IPS-18a (cell line): Measurements from ENCODE around the gene SHROOM2.

ENCODE experiments used
- H3K27ac ChIP-seq: one replicate; pipeline ENCODE4 v1.5.1; 2013; ENCODE audit warnings: low read length
- H3K27me3 ChIP-seq: one replicate; pipeline ENCODE4 v1.6.1; 2013; ENCODE audit warnings: mild to moderate bottlenecking, low read length; ENCODE audit not compliant: control insufficient read depth, insufficient read depth
- H3K36me3 ChIP-seq: one replicate; pipeline ENCODE4 v1.6.1; 2013; ENCODE audit warnings: low read depth, low read length; ENCODE audit not compliant: control insufficient read depth
- H3K4me1 ChIP-seq: one replicate; pipeline ENCODE4 v1.6.1; 2013; ENCODE audit warnings: low read depth, low read length; ENCODE audit not compliant: control insufficient read depth
- H3K4me3 ChIP-seq: one replicate; pipeline ENCODE4 v1.5.1; 2013; ENCODE audit warnings: low read length
- H3K9ac ChIP-seq: one replicate; pipeline ENCODE4 v1.6.1; 2013; ENCODE audit warnings: mild to moderate bottlenecking, low read length, moderate library complexity
- H3K9me3 ChIP-seq: one replicate; pipeline ENCODE4 v1.6.1; 2013; ENCODE audit warnings: low read depth, low read length; ENCODE audit not compliant: control insufficient read depth

SHROOM2 gene

DNA sequence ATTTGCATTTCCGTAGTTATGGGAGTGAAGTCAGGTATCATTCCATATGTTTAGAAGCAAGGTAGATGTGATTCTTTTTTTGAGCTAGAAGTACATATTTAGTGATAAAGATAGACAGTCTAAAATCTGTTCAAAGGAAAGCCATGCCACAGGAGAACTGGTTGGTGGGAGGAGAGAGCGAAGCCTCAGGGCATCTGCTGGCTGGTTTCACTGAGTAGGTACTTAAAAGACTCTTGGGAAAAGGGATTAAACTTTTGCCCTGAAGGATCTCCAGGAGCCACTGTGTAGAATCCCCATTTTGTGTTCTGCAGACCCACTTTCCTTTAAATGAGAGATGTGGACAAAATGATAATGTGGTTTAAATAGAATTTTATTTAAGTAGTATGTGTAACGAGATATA is 89.6 kb downstream of the SHROOM2 start:
- no peak overlapping the region for H3K27ac ChIP-seq
- H3K9ac ChIP-seq, result no peak overlapping the region
- no peak overlapping the region for H3K4me3 ChIP-seq
- H3K27me3 ChIP-seq, result no peaks in the 10 kb centered on the region
- no peaks in the 10 kb centered on the region for H3K36me3 ChIP-seq
- no peaks in the 10 kb centered on the region for H3K9me3 ChIP-seq
- H3K4me1 ChIP-seq, result peaks cover 6% of the 10 kb centered on the region

DNA sequence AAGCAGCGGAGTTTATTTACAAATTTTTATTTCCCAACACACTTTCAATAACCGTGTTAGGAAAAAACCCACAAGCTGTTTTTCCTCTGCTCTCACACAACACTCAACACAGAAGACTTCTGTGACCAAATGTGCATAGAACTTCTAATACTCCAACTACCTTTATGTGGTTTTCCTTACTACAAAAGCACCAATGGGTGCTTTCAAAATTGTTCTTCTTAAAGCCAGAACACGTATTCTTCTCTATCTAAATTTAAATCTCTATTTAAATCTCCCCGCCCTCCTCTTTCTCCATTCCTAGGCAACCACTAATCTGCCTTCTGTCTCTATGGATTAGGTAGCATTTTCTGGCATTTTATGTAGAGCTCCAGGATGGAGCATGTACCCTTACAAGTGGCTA is 90.0 kb downstream of the SHROOM2 start:
- no peaks in the 10 kb centered on the region for H3K9me3 ChIP-seq
- no peaks in the 10 kb centered on the region for H3K36me3 ChIP-seq
- no peak overlapping the region for H3K9ac ChIP-seq
- H3K4me1 ChIP-seq, result peaks cover 6% of the 10 kb centered on the region
- no peak overlapping the region for H3K27ac ChIP-seq
- H3K27me3 ChIP-seq, result no peaks in the 10 kb centered on the region
- H3K4me3 ChIP-seq, result no peak overlapping the region

DNA sequence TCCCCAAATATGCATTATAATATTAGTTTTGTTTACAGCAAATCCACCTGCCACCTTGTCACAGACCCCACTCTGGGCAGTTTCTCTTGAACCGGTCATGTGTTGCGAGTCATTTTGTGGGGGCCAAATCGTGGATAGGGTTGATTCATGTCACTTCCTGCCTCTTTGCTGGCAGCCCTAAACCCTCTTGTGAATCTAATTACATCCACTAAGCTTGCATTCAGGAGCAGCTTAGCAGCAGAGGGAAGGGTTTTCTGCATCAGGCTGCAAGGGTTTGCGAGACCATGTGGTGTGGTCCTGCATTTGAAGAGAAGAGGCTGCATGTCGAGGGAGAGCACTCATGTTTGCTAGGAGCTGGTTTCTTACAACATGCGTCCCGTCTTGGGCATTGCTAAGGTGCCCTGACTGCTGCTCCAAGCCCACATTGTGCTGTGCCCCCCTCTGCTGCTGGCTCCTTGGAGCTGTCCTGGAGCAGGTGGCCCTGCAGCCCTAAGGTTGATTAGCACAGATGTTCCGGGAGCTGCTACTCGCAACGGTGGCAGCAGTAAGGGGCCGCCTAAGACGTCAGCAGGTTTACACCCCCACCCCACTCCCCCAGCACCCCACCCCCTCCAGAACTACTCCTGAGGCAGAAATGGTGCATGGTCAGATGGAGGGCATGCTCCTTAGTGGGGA is 92.1 kb downstream of the SHROOM2 start:
- Histone ChIP-seq H3K4me1 (peaks cover 6% of the 10 kb centered on the region), H3K27ac (no peak overlapping the region), H3K36me3 (no peaks in the 10 kb centered on the region), H3K9me3 (no peaks in the 10 kb centered on the region), H3K27me3 (no peaks in the 10 kb centered on the region), H3K4me3 (no peak overlapping the region), H3K9ac (no peak overlapping the region)

GRCh38 chrX:9880237-9880636 is 94.0 kb downstream of the SHROOM2 start:
- Histone ChIP-seq H3K4me3 (no peak overlapping the region), H3K9ac (no peak overlapping the region), H3K27me3 (no peaks in the 10 kb centered on the region), H3K9me3 (no peaks in the 10 kb centered on the region), H3K4me1 (peaks cover 6% of the 10 kb centered on the region), H3K36me3 (no peaks in the 10 kb centered on the region), H3K27ac (no peak overlapping the region)

DNA sequence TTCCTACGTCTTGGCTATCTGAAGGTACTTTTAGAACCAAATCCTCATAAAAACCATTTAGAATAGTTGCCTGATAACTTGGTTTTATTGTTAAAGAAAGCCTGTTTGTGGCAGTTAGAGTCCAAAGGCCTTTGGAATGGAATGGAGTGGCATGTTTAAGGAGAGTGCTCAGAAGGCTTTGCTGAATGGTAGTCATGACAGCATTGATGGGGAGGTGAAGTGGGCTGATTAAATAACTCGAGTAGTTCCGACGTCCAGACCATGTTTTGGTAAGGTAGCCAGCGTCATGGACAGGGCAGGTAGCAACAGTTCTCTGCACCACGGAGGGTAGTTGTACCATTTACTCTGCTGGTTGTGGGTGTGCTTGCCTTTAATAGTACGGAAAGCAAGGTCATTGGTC is 94.6 kb downstream of the SHROOM2 start:
- Histone ChIP-seq H3K27ac (no peak overlapping the region), H3K4me3 (no peak overlapping the region), H3K9me3 (no peaks in the 10 kb centered on the region), H3K36me3 (no peaks in the 10 kb centered on the region), H3K4me1 (peaks cover 6% of the 10 kb centered on the region), H3K27me3 (no peaks in the 10 kb centered on the region), H3K9ac (no peak overlapping the region)

- Histone ChIP-seq H3K27me3 (no peaks in the 10 kb centered on the region), H3K4me1 (peaks cover 6% of the 10 kb centered on the region), H3K9me3 (no peaks in the 10 kb centered on the region), H3K27ac (no peak overlapping the region), H3K4me3 (no peak overlapping the region), H3K36me3 (peaks cover 6% of the 10 kb centered on the region), H3K9ac (no peak overlapping the region)
Measured at GRCh38 chrX:9882669-9883446, 96.6 kb downstream of the SHROOM2 start.

DNA sequence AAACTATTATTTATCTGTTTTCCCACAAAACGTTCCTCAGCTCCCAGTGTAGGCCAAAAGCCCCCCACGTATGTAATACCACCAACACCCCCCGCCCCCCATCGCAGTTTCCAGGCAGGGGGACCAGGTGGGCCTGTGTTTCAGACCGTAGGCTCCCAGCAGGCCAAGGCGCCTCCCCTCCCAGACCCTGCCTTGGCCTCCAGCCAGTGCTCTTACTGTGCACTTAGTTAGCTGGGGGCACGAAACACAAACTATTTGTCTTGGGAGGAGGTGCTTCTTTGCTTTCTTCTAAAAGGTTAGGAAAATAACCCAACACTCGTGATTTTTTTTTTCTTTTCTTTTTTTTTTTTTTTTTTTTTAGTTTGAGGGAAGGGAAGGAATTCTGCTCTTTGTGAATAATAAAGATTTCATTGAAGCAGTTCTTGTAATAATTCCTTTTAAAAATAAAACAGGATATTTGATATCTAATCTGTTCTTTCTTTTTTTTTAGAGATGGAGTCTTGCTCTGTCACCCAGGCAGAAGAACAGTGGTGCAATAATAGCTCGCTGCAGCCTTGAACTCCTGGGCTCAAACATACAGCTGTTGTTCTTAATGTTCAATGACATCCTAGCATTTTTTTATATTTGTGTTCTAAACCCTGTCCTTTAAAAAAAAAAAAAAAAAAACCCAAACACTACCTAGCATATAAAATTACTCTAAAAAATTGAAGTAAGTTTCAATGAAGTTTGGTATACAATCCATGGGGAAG is 98.0 kb downstream of the SHROOM2 start:
- Histone ChIP-seq H3K9ac (no peak overlapping the region), H3K4me1 (no peaks in the 10 kb centered on the region), H3K36me3 (peaks cover 6% of the 10 kb centered on the region), H3K27ac (no peak overlapping the region), H3K9me3 (no peaks in the 10 kb centered on the region), H3K4me3 (no peak overlapping the region), H3K27me3 (no peaks in the 10 kb centered on the region)

- no peak overlapping the region for H3K27ac ChIP-seq
- H3K4me1 ChIP-seq, result no peaks in the 10 kb centered on the region
- H3K4me3 ChIP-seq, result no peak overlapping the region
- peaks cover 6% of the 10 kb centered on the region for H3K36me3 ChIP-seq
- no peaks in the 10 kb centered on the region for H3K27me3 ChIP-seq
- no peaks in the 10 kb centered on the region for H3K9me3 ChIP-seq
- no peak overlapping the region for H3K9ac ChIP-seq
Measured at GRCh38 chrX:9885150-9885549, 98.9 kb downstream of the SHROOM2 start.

DNA sequence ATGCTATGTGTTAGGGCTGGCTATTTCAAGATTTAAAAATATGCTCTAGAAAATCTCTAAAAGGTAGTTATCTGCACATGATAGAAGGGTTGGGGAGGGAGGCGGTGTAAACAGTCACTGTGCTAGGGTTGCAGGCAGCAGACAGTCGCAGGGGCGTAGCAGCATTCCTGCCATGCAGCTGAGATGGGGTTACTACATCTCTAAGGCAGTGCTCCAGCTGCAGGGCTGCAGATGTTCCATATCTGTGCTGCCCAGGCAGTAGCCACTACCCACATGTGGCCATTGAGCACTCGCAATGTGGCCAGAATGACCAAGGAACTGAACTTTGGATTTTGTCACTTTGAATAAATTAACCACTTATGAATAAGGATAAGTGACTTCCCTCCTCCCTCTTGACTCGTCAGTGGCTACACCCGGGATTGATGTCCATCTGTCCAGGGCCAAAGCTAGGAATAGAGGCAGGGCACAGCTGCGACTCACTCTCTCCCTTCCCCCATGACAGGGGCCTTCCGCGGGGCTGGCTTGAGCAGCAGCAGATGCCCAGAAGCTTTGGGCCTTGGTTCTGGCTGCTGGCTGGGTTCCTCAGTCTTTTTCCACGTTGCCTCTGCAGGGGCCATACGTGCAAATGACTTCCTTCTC is 101.5 kb downstream of the SHROOM2 start:
- Histone ChIP-seq H3K4me3 (no peak overlapping the region), H3K9ac (no peak overlapping the region), H3K27ac (no peak overlapping the region)

GRCh38 chrX:9888953-9889470 is 102.8 kb downstream of the SHROOM2 start:
- Histone ChIP-seq H3K27me3 (no peaks in the 10 kb centered on the region), H3K4me3 (no peak overlapping the region), H3K9ac (no peak overlapping the region), H3K27ac (no peak overlapping the region), H3K4me1 (no peaks in the 10 kb centered on the region), H3K9me3 (no peaks in the 10 kb centered on the region), H3K36me3 (peaks cover 12% of the 10 kb centered on the region)

More for the DNA sequence above, 101.5 kb downstream of the SHROOM2 start:
- H3K27me3 ChIP-seq, result no peaks in the 10 kb centered on the region
- H3K4me1 ChIP-seq, result no peaks in the 10 kb centered on the region
- H3K36me3 ChIP-seq, result peaks cover 11% of the 10 kb centered on the region
- no peaks in the 10 kb centered on the region for H3K9me3 ChIP-seq

GRCh38 chrX:9890681-9891091 is 104.5 kb downstream of the SHROOM2 start:
- Histone ChIP-seq H3K9me3 (no peaks in the 10 kb centered on the region), H3K27ac (no peak overlapping the region)

More at GRCh38 chrX:9890681-9891091, 104.5 kb downstream of the SHROOM2 start:
- H3K4me3 ChIP-seq, result no peak overlapping the region
- H3K9ac ChIP-seq, result no peak overlapping the region
- H3K27me3 ChIP-seq, result no peaks in the 10 kb centered on the region
- no peaks in the 10 kb centered on the region for H3K4me1 ChIP-seq
- H3K36me3 ChIP-seq, result peaks cover 23% of the 10 kb centered on the region
